GM19035 (cell line): ENCODE data around the gene CZIB.

ENCODE experiments used
- ATAC-seq: cut with Tn5 transposase; IDR thresholded peaks from one replicate; pipeline ENCODE4 v1.9.1; 2021; ENCODE audit not compliant: unreplicated experiment

The CZIB gene

GRCh38 chr1:53220171-53220961 is at the start of gene CZIB:
TSS of gene CZIB (minus strand) at chr1:53220634. CDS start at chr1:53220575, 59 bp downstream.
- peak; percentile 92 for ATAC-seq

- no peak for ATAC-seq
Measured at GRCh38 chr1:53270107-53270506, 49.7 kb upstream of the CZIB start.

- ATAC-seq, result no peak
Measured at GRCh38 chr1:53267761-53268160, 47.3 kb upstream of the CZIB start.

- no peak for ATAC-seq
Measured at GRCh38 chr1:53266038-53266437, 45.6 kb upstream of the CZIB start.

- ATAC-seq, result no peak
Measured at GRCh38 chr1:53265581-53265980, 45.1 kb upstream of the CZIB start.

GRCh38 chr1:53264048-53264447 is 43.6 kb upstream of the CZIB start:
- no peak for ATAC-seq

GRCh38 chr1:53262000-53262399 is 41.6 kb upstream of the CZIB start:
- ATAC-seq, result no peak

- no peak for ATAC-seq
Measured at GRCh38 chr1:53260631-53261247, 40.3 kb upstream of the CZIB start.

- ATAC-seq, result peak; percentile 53
Measured at GRCh38 chr1:53259932-53260331, 39.5 kb upstream of the CZIB start.

GRCh38 chr1:53258216-53258615 is 37.8 kb upstream of the CZIB start:
- no peak for ATAC-seq

GRCh38 chr1:53257454-53258081 is 37.1 kb upstream of the CZIB start:
- ATAC-seq, result no peak

GRCh38 chr1:53256511-53257453 is 36.3 kb upstream of the CZIB start:
- ATAC-seq, result no peak

- ATAC-seq, result no peak
Measured at GRCh38 chr1:53255031-53255430, 34.6 kb upstream of the CZIB start.

GRCh38 chr1:53254011-53254640 is 33.7 kb upstream of the CZIB start:
- ATAC-seq, result no peak

- ATAC-seq, result no peak
Measured at GRCh38 chr1:53250325-53250724, 29.9 kb upstream of the CZIB start.

GRCh38 chr1:53249706-53250105 is 29.3 kb upstream of the CZIB start:
- ATAC-seq, result no peak

GRCh38 chr1:53246261-53247134 is 26.1 kb upstream of the CZIB start:
- ATAC-seq, result no peak

- ATAC-seq, result no peak
Measured at GRCh38 chr1:53244141-53244540, 23.7 kb upstream of the CZIB start.

- ATAC-seq, result no peak
Measured at GRCh38 chr1:53242381-53242780, 21.9 kb upstream of the CZIB start.

GRCh38 chr1:53241828-53242227 is 21.4 kb upstream of the CZIB start:
- ATAC-seq, result no peak
